GM10266 (cell line): Measurements from ENCODE around the gene GRSF1.

Source experiments
- DNase-seq: peaks from one replicate; pipeline ENCODE4 v3.0.0; 2012; ENCODE audit errors: extremely low spot score
- CTCF ChIP-seq: IDR thresholded peaks from 2 replicates; pipeline ENCODE4 v1.5.1; 2012; ENCODE audit warnings: mild to moderate bottlenecking, low read depth; ENCODE audit not compliant: control insufficient read depth, insufficient read depth; ENCODE audit errors: missing control alignments

Gene GRSF1

GRCh38 chr4:70816894-70817293 is 22.8 kb downstream of the GRSF1 start:
- no peak for DNase-seq
- no peak for TF ChIP-seq CTCF

GRCh38 chr4:70815370-70815769 is 24.3 kb downstream of the GRSF1 start:
- TF ChIP-seq CTCF, result no peak
- DNase-seq, result no peak

- no peak for DNase-seq
- no peak for TF ChIP-seq CTCF
These were observed 31.5 kb downstream of the GRSF1 start for GRCh38 chr4:70808151-70808550.

GRCh38 chr4:70802928-70803580 is 36.6 kb downstream of the GRSF1 start:
- DNase-seq, result no peak
- TF ChIP-seq CTCF, result no peak

GRCh38 chr4:70801265-70801809 is 38.4 kb downstream of the GRSF1 start:
- no peak for TF ChIP-seq CTCF
- peak; percentile 18 for DNase-seq

GRCh38 chr4:70793626-70794025 is 46.1 kb downstream of the GRSF1 start:
- no peak for TF ChIP-seq CTCF
- DNase-seq, result no peak

- DNase-seq, result no peak
These were observed 51.0 kb downstream of the GRSF1 start for GRCh38 chr4:70788733-70789132.

More at GRCh38 chr4:70788733-70789132, 51.0 kb downstream of the GRSF1 start:
- no peak for TF ChIP-seq CTCF
